Measurements from ENCODE around the gene RNASEL.

DNA sequence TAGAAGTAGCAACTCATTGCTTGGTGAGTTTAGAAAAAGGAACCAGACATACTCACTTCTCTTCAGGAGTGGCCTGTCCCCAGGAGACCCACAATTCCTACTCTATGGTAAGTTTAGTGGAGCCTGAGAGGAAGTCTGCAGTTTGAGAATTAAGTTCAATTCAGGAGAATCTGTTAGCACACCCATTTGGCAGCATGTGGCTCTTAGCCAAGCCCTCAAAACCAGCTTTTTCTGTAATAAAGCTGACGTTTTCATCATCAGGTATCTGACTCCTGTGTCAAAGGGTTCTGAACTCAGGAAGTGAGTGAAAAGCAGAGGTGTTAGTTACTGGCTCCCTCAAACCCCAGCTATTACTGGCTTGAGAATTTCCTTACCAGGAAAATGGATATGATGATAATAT is 35.5 kb upstream of the RNASEL start:
- TF ChIP-seq, protein P1, sequence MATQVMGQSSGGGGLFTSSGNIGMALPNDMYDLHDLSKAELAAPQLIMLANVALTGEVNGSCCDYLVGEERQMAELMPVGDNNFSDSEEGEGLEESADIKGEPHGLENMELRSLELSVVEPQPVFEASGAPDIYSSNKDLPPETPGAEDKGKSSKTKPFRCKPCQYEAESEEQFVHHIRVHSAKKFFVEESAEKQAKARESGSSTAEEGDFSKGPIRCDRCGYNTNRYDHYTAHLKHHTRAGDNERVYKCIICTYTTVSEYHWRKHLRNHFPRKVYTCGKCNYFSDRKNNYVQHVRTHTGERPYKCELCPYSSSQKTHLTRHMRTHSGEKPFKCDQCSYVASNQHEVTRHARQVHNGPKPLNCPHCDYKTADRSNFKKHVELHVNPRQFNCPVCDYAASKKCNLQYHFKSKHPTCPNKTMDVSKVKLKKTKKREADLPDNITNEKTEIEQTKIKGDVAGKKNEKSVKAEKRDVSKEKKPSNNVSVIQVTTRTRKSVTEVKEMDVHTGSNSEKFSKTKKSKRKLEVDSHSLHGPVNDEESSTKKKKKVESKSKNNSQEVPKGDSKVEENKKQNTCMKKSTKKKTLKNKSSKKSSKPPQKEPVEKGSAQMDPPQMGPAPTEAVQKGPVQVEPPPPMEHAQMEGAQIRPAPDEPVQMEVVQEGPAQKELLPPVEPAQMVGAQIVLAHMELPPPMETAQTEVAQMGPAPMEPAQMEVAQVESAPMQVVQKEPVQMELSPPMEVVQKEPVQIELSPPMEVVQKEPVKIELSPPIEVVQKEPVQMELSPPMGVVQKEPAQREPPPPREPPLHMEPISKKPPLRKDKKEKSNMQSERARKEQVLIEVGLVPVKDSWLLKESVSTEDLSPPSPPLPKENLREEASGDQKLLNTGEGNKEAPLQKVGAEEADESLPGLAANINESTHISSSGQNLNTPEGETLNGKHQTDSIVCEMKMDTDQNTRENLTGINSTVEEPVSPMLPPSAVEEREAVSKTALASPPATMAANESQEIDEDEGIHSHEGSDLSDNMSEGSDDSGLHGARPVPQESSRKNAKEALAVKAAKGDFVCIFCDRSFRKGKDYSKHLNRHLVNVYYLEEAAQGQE (IDR thresholded peaks at IDR 0.05; ENCODE audit: insufficient read depth in 1 of 2, low read depth in 2 of 2, low read length in 2 of 2) = no peak
- no peak for TF ChIP-seq POLR2AphosphoS5 (IDR thresholded peaks at IDR 0.05; ENCODE audit: low read depth, low read length)
- no peak for TF ChIP-seq SIN3A (IDR thresholded peaks at IDR 0.05; ENCODE audit: borderline replicate concordance, insufficient read depth, low read length)
- no peak for TF ChIP-seq TAF1 (IDR thresholded peaks at IDR 0.05; ENCODE audit: borderline replicate concordance, insufficient read depth, low read length)
